MCF 10A (cell line): ENCODE measurements around the gene D2HGDH. TPM values are rescaled to one million over a fixed set of nuclear protein-coding genes. Genes with fewer than 3 reads are reported as not detected.

ENCODE experiments used
- BruUV-seq: library from RNA; stranded (reverse); fragments of 400-500 nt; replicated peaks from 2 replicates; lab custom pipeline; 2021; lab: Mats Ljungman, UMichigan
- CTCF ChIA-PET: fragments of 300-600 bp; sonication (Branson Sonifier 250); formaldehyde crosslinking; extraction: SDS; loops from one replicate; lab custom pipeline; 2021; ENCODE audit warnings: antibody characterized with exemption, inconsistent platforms; lab: Yijun Ruan, JAX
- POLR2A ChIA-PET: fragments of 300-600, 350-650 bp; sonication (Branson Sonifier 250); formaldehyde crosslinking; extraction: SDS; loops from one replicate; lab custom pipeline; 2020; ENCODE audit warnings: antibody characterized with exemption, inconsistent platforms; lab: Yijun Ruan, JAX
- DNase-seq: peaks from one replicate; pipeline ENCODE4 v3.0.0-alpha.2; 2018; ENCODE audit not compliant: unreplicated experiment
- H3K27ac Mint-ChIP-seq: one replicate; pipeline ENCODE4 v1.8.0; 2022; ENCODE audit warnings: mild to moderate bottlenecking, low read depth, mixed read lengths; ENCODE audit not compliant: unreplicated experiment
- H3K27me3 Mint-ChIP-seq: one replicate; pipeline ENCODE4 v1.8.0; 2022; ENCODE audit warnings: mixed read lengths; ENCODE audit not compliant: insufficient read depth, unreplicated experiment
- H3K36me3 Mint-ChIP-seq: one replicate; pipeline ENCODE4 v1.8.0; 2022; ENCODE audit warnings: mild to moderate bottlenecking, moderate library complexity, mixed read lengths; ENCODE audit not compliant: insufficient read depth, unreplicated experiment
- H3K4me1 Mint-ChIP-seq: one replicate; pipeline ENCODE4 v1.8.0; 2022; ENCODE audit warnings: mixed read lengths; ENCODE audit not compliant: insufficient read depth, unreplicated experiment
- H3K4me3 Mint-ChIP-seq: one replicate; pipeline ENCODE4 v1.8.0; 2022; ENCODE audit warnings: mild to moderate bottlenecking, moderate library complexity, mixed read lengths; ENCODE audit not compliant: unreplicated experiment
- H3K9me3 Mint-ChIP-seq: one replicate; pipeline ENCODE4 v1.8.0; 2022; ENCODE audit warnings: mixed read lengths; ENCODE audit not compliant: unreplicated experiment
- CTCF ChIP-seq: fragments of 200-600 bp; IDR thresholded peaks from one replicate; pipeline ENCODE4 v1.8.0; 2022; ENCODE audit warnings: antibody characterized with exemption, mild to moderate bottlenecking; ENCODE audit not compliant: unreplicated experiment
- intact Hi-C: fragments of 100-400 bp; cut with micrococcal nuclease; formaldehyde crosslinking; loops from 2 replicates; pipeline ENCODE4 v1.14.1; 2022
- total RNA-seq: library from RNA; stranded (reverse); gene quantifications from 2 replicates; pipeline ENCODE4 v1.2.3, GENCODE V29; 2022

Gene D2HGDH
- total RNA-seq, 1 experiment from 2014 or later, result 41.5 TPM

GRCh38 chr2:241812730-241813643 is 78.6 kb downstream of the D2HGDH start:
- peaks cover 11% of the 10 kb centered on the region for H3K27me3 Mint-ChIP-seq
- H3K4me1 Mint-ChIP-seq, result no peaks in the 10 kb centered on the region
- no TSS peak for BruUV-seq
- no peaks in the 10 kb centered on the region for H3K9me3 Mint-ChIP-seq
- H3K36me3 Mint-ChIP-seq, result no peaks in the 10 kb centered on the region
- POLR2A ChIA-PET, result no interaction called here
- CTCF ChIA-PET, result interaction anchor here (0.7 kb wide), 1 partner anchor 110 kb away, joined by 3 read pairs; no protein-coding TSS in a partner anchor
- no peak for TF ChIP-seq CTCF
- DNase-seq, result no peak
- intact Hi-C loops, result no loop called here
- no peak overlapping the region for H3K4me3 Mint-ChIP-seq
- H3K27ac Mint-ChIP-seq, result no peak overlapping the region

- BruUV-seq, result no TSS peak
- intact Hi-C loops, result no loop called here
- CTCF ChIA-PET, result no interaction called here
Observed at GRCh38 chr2:241813644-241814392, 79.4 kb downstream of the D2HGDH start.

GRCh38 chr2:241814393-241814642 is 79.9 kb downstream of the D2HGDH start:
- Mint-ChIP-seq H3K36me3 (no peaks in the 10 kb centered on the region), H3K4me1 (no peaks in the 10 kb centered on the region), H3K27ac (no peak overlapping the region), H3K9me3 (no peaks in the 10 kb centered on the region), H3K27me3 (peaks cover 11% of the 10 kb centered on the region), H3K4me3 (no peak overlapping the region)
- POLR2A ChIA-PET, result no interaction called here
- no peak for TF ChIP-seq CTCF
- CTCF ChIA-PET, result no interaction called here
- no peak for DNase-seq
- BruUV-seq, result no TSS peak
- intact Hi-C loops, result no loop called here

More at GRCh38 chr2:241813644-241814392, 79.4 kb downstream of the D2HGDH start:
- POLR2A ChIA-PET, result no interaction called here
- Mint-ChIP-seq H3K27me3 (peaks cover 11% of the 10 kb centered on the region), H3K27ac (no peak overlapping the region), H3K4me1 (no peaks in the 10 kb centered on the region), H3K9me3 (no peaks in the 10 kb centered on the region), H3K36me3 (no peaks in the 10 kb centered on the region), H3K4me3 (no peak overlapping the region)
- no peak for DNase-seq
- TF ChIP-seq CTCF, result no peak

GRCh38 chr2:241814643-241815476 is 80.4 kb downstream of the D2HGDH start:
- Mint-ChIP-seq H3K27me3 (peaks cover 11% of the 10 kb centered on the region), H3K9me3 (no peaks in the 10 kb centered on the region), H3K36me3 (no peaks in the 10 kb centered on the region), H3K4me1 (no peaks in the 10 kb centered on the region), H3K27ac (no peak overlapping the region), H3K4me3 (no peak overlapping the region)
- TF ChIP-seq CTCF, result no peak
- DNase-seq, result no peak
- ChIA-PET CTCF (interaction anchor here (0.5 kb wide), 1 partner anchor 160 kb away, joined by 3 read pairs; no protein-coding TSS in a partner anchor), POLR2A (no interaction called here)
- intact Hi-C loops, result no loop called here
- BruUV-seq, result no TSS peak
